Right lobe of liver (tissue), 4 donors: ENCODE results near the gene MTUS2.

Experiments
- POLR2A ChIP-seq: fragments of 450-650 bp; IDR thresholded peaks from one replicate; pipeline ENCODE4 v1.6.1; 2017; ENCODE audit warnings: antibody characterized with exemption, mild to moderate bottlenecking
- TF ChIP-seq, protein P1 (sequence below), 4 donors: fragments of 200-600 bp in 3 of 4; fragments of 450-650 bp in 1 of 4; IDR thresholded peaks; one replicate each; pipeline versions ENCODE4 v1.5.1 to v1.8.0; 2016 to 2022; ENCODE audit warnings: antibody characterized with exemption in 4 of 4, mild to moderate bottlenecking in 2 of 4
- donor health status: DM: no; HTN: no; CAD: no.
- donor health status: DM: no; HTN: no; CAD: no.
- donor health status: DM: no; HTN: yes; CAD: no.

DNA sequence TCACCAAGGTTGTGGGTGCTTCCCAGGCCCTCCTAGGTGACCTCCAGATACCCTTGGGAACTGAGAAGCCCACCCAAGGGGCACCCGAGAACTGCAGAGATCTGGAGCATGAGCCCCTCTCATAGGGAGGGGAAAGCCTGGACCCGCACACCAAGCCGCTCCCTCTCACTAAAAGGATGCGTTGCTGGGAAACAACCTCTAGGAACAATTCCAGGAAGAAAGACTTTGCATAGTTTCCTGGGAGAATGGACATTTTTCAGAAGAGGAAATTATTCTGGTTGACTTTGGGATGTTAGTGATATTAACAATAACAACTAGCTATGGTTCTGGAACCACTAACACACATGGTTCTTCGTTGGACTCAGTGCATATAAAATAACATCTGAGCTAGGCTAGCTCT lies 710.8 kb downstream of the MTUS2 start:
- TF ChIP-seq POLR2A: no peak
- TF ChIP-seq, protein P1, sequence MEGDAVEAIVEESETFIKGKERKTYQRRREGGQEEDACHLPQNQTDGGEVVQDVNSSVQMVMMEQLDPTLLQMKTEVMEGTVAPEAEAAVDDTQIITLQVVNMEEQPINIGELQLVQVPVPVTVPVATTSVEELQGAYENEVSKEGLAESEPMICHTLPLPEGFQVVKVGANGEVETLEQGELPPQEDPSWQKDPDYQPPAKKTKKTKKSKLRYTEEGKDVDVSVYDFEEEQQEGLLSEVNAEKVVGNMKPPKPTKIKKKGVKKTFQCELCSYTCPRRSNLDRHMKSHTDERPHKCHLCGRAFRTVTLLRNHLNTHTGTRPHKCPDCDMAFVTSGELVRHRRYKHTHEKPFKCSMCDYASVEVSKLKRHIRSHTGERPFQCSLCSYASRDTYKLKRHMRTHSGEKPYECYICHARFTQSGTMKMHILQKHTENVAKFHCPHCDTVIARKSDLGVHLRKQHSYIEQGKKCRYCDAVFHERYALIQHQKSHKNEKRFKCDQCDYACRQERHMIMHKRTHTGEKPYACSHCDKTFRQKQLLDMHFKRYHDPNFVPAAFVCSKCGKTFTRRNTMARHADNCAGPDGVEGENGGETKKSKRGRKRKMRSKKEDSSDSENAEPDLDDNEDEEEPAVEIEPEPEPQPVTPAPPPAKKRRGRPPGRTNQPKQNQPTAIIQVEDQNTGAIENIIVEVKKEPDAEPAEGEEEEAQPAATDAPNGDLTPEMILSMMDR (IDR thresholded peaks at IDR 0.05): no peak
